Uterus (tissue), 4 donors: ENCODE measurements around the gene FHDC1. TPM values are rescaled to one million over a fixed set of nuclear protein-coding genes. Genes with fewer than 3 reads are reported as not detected.

Experiments
- DNase-seq, 2 donors: peaks; one replicate each; pipeline ENCODE4 v3.0.0-alpha.2; 2019 to 2020
- H3K27ac ChIP-seq, 2 donors: fragments of 200-600 bp; sonication (generic); 1 replicate in 1 of 2; 2 replicates in 1 of 2; pipeline ENCODE4 v1.5.1; 2016 to 2018
- H3K27me3 ChIP-seq, 2 donors: fragments of 200-600 bp; sonication (generic); one replicate each; pipeline ENCODE4 v1.5.1; 2018 to 2019; ENCODE audit warnings: control low read depth in 1 of 2
- H3K36me3 ChIP-seq, 2 donors: fragments of 200-600 bp; sonication (generic); one replicate each; pipeline ENCODE4 v1.5.1; 2019; ENCODE audit warnings: control low read depth in 1 of 2
- H3K4me1 ChIP-seq, 2 donors: fragments of 200-600 bp; sonication (generic); one replicate each; pipeline ENCODE4 v1.5.1; 2018 to 2019; ENCODE audit warnings: control low read depth in 1 of 2
- H3K4me3 ChIP-seq, 2 donors: fragments of 200-600 bp; sonication (generic); 1 replicate in 1 of 2; 2 replicates in 1 of 2; pipeline ENCODE4 v1.5.1; 2018 to 2019; ENCODE audit warnings: mild to moderate bottlenecking in 1 of 2
- H3K9me3 ChIP-seq, 2 donors: fragments of 200-600 bp; sonication (generic); one replicate each; pipeline ENCODE4 v1.5.1; 2019; ENCODE audit warnings: control low read depth in 1 of 2
- CTCF ChIP-seq, 4 experiments: fragments of 200-600 bp in 2 of 4; fragments of 450-650 bp in 2 of 4; sonication (generic) in 2 of 4; IDR thresholded peaks; one replicate each; pipeline ENCODE4 v1.5.1; 2016 to 2019; ENCODE audit warnings: antibody characterized with exemption in 4 of 4, mild to moderate bottlenecking in 2 of 4, moderate library complexity in 1 of 4
- POLR2A ChIP-seq, 2 donors: fragments of 450-650 bp; IDR thresholded peaks; one replicate each; pipeline ENCODE4 v1.6.1; 2016; ENCODE audit warnings: antibody characterized with exemption in 2 of 2, mild to moderate bottlenecking in 1 of 2, moderate library complexity in 1 of 2
- intact Hi-C: fragments of 100-400 bp; cut with DNase I; formaldehyde crosslinking; loops from one replicate; pipeline ENCODE4 v1.15.1; 2023; ENCODE audit warnings: low total_unique reads
- total RNA-seq, 4 donors: library from RNA; depleted of rRNA in 3 of 4; stranded (reverse); fragments of >200 nt in 3 of 4; gene quantifications; one replicate each; pipeline versions ENCODE4 v1.1.0 to v1.2.4, GENCODE V29; 2014 to 2023
- donor health status: DM: yes; HTN: yes; CAD: no.

Gene FHDC1
- total RNA-seq, 4 donors from 2014 or later: 0.88 to 10.0 (median 2.9) TPM

DNA sequence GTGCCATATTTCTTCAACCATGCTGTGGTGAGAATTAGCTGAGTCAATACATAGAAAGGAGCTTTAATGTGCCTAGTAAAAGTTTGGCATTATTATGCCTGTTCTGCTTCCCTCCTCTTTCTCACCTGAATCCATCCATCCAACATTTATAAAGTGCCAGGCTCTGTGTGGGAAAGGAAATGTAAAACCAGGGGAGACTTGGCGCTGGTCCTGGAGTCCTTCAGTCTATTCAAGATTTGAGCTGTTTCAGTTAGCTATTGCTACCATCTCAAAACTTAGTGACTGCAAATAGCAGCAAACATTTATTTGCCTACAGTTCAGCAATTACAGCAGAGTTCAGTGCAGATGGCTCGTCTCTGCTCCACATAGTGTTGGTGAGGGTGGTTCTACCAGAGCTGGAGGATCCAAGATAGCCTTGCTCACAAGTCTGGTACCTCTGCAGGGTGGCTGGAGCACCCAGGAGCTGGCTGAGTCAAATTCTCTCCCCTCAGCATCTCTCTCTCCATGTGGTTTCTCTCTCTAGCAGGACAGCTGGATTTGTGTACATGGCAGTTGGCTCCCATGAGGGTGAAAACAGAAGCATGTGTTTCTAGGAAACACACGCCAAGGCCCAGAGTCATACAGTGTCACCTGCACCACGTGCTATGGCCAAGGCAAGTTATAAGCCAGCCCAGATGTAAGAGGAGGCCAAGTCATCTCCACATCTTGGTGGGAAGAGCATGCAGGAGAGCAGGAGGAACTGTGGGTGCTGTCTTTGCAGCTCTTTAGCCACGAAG lies 77.3 kb downstream of the FHDC1 start:
- no peaks in the 10 kb centered on the region for H3K4me1 ChIP-seq
- TF ChIP-seq CTCF (IDR thresholded peaks at IDR 0.05) (no peak), POLR2A (IDR thresholded peaks at IDR 0.05) (no peak)
- no peak for DNase-seq
- no peak overlapping the region for H3K4me3 ChIP-seq
- no peak overlapping the region for H3K27ac ChIP-seq
- H3K27me3 ChIP-seq: no peaks in the 10 kb centered on the region
- H3K36me3 ChIP-seq: no peaks in the 10 kb centered on the region
- no peaks in the 10 kb centered on the region for H3K9me3 ChIP-seq
- intact Hi-C loops: no loop called here

DNA sequence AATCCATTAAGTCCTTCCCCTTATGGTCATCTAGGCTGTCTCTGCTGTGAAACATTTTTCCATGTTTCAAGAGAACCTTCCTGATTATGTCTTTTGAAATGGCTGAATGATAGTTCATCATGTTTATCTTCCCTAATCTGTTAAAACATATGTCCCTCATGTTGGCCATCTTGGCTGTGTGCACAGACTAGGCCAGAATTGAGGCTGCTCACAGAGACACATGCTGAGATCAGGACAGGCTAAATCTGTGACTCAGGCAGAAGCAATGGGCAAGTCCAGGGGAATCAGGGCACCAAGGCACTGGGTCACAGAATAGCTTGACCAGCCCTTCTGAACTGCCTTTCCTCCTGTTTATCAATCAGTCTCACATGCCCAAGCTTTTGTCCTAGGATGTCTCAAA lies 78.3 kb downstream of the FHDC1 start:
- no peaks in the 10 kb centered on the region for H3K4me1 ChIP-seq
- no peak for DNase-seq
- intact Hi-C loops: no loop called here
- H3K9me3 ChIP-seq: no peaks in the 10 kb centered on the region
- no peak for TF ChIP-seq CTCF (IDR thresholded peaks at IDR 0.05)
- no peak for TF ChIP-seq POLR2A (IDR thresholded peaks at IDR 0.05)
- no peaks in the 10 kb centered on the region for H3K36me3 ChIP-seq
- H3K27me3 ChIP-seq: no peaks in the 10 kb centered on the region
- H3K27ac ChIP-seq: no peak overlapping the region
- no peak overlapping the region for H3K4me3 ChIP-seq

- DNase-seq: no peak
- no peaks in the 10 kb centered on the region for H3K9me3 ChIP-seq
- TF ChIP-seq POLR2A (IDR thresholded peaks at IDR 0.05): no peak
- no peak for TF ChIP-seq CTCF (IDR thresholded peaks at IDR 0.05)
Measured at GRCh38 chr4:153016592-153016991, 80.5 kb downstream of the FHDC1 start.

GRCh38 chr4:153018031-153018430 lies 81.9 kb downstream of the FHDC1 start:
- no peak for TF ChIP-seq POLR2A (IDR thresholded peaks at IDR 0.05)
- no peak for TF ChIP-seq CTCF (IDR thresholded peaks at IDR 0.05)
- DNase-seq: no peak

More at GRCh38 chr4:153016592-153016991, 80.5 kb downstream of the FHDC1 start:
- no peak overlapping the region for H3K4me3 ChIP-seq
- H3K36me3 ChIP-seq: no peaks in the 10 kb centered on the region
- H3K27ac ChIP-seq: no peak overlapping the region
- no peaks in the 10 kb centered on the region for H3K27me3 ChIP-seq
- intact Hi-C loops: no loop called here
- H3K4me1 ChIP-seq: no peaks in the 10 kb centered on the region

DNA sequence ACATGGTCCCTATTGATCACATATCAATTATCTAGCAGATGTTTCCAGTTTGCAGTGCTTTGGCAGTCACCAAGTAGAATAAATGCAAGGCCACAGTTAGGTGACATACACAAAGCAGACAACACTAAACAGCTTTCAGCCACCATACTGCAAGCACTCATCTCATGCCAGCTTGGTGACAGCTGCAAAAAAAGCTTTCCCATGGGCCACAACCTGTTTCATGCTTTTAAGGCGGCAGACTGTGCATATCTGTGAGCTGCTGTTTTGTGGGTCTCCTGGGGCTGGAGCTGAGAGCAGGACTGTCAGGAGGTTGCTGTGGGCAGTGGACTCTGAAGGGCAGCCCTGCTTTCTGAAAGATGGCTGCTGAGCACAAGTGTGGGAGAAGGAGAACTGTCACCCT lies 82.6 kb downstream of the FHDC1 start:
- Histone ChIP-seq H3K4me3 (no peak overlapping the region), H3K36me3 (no peaks in the 10 kb centered on the region), H3K4me1 (no peaks in the 10 kb centered on the region), H3K9me3 (no peaks in the 10 kb centered on the region), H3K27ac (no peak overlapping the region), H3K27me3 (no peaks in the 10 kb centered on the region)
- no peak for TF ChIP-seq CTCF (IDR thresholded peaks at IDR 0.05)
- TF ChIP-seq POLR2A (IDR thresholded peaks at IDR 0.05): no peak
- no peak for DNase-seq
- intact Hi-C loops: no loop called here

More at GRCh38 chr4:153018031-153018430, 81.9 kb downstream of the FHDC1 start:
- Histone ChIP-seq H3K9me3 (no peaks in the 10 kb centered on the region), H3K36me3 (no peaks in the 10 kb centered on the region), H3K27me3 (no peaks in the 10 kb centered on the region), H3K4me3 (no peak overlapping the region), H3K27ac (no peak overlapping the region), H3K4me1 (no peaks in the 10 kb centered on the region)
- intact Hi-C loops: no loop called here
